Inflammatory macrophage (primary cell): ENCODE measurements around the gene LKAAEAR1.
A peak's percentile ranks its signal among the peaks of the same experiment; 100 is the strongest.
"Not testable (repeated sequence)": the region's sequence is repeated elsewhere in the genome, so short reads cannot be mapped to it uniquely, and the experiment has no call there.

ENCODE experiments used
- DNase-seq, 2 donors: peaks; one replicate each; pipeline ENCODE4 v3.0.0-alpha.2; 2020 to 2022
- total RNA-seq, 18 experiments: gene quantifications; one replicate each; lab custom pipeline; 2026; ENCODE audit warnings: mixed read lengths in 6 of 18, inconsistent platforms in 2 of 18; lab: John Stamatoyannopoulos, UW

The LKAAEAR1 gene
- 0 to 0.49 (median 0.06) reads per million in 18 experiments for total RNA-seq

DNA sequence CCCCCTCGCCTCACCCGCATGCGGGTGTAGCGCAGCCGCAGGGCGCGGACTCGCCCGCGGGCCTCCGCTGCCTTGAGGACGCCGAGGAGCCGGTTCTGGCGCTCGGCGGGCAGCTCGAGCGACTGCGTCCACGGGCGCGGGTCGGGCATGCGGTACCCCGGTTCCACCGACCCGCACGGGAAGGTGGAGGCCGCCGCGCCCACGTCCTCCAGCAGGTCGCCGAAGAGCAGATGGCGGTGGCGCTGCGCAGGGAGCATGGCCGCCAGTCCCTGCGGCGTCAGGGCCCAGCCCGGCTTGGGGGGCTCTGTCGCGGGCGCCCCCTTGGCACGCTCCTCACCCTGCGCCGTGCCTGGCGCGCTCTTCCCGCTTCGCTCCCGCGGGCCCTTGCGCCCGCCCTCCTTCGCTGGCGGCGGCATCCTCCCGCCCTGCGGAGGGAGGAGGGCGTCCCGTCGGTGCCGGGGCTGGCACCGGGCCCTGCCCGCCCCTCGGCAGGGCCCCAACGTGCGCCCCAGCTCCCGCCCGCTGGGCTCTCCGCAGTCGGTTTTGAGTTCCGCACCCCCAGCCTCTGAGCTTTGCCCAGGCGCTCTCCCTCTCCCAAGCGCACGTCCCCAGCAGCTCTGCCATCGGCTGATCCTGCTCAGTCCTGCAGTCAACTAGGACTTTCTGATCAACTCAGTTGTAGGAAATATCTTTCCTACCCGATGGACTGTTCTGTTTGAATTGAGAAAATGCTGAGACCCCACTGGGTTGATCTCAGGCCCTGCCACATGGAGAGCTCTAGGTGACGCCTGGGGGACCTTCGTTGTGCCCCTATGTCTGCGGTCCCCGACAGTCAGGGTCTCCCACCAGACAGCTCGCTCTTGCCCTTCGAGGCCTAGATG is at the start of gene LKAAEAR1:
TSS of gene LKAAEAR1 (minus strand) at position 595 of the 881 bp plus-strand sequence. CDS start at position 416, 179 bp downstream.
- no peak for DNase-seq

DNA sequence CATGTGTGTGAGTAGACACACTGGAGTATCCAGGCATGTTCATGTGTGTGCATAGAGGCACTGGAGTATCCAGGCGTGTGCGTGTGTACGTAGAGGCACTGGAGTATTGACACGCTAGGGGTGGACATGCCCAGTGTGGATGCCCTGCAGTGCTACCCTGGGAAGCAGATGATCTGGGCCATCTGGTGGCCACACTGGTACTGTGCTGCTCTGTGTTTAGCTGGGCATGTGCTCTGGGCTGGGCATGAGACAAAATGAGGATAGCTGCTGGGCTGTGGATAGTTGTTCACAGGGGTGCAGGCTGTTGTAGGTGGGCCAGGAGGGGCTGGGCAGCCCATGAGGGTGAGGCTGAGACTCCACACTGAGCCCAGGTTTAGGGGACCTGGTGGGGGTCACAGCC is 47.2 kb upstream of the LKAAEAR1 start:
- DNase-seq = peak in 1 of 2 donors; percentile 5

- no peak for DNase-seq
Observed at GRCh38 chr20:64130876-64131275, 46.7 kb upstream of the LKAAEAR1 start.

- no peak for DNase-seq
Observed at GRCh38 chr20:64130271-64130670, 46.1 kb upstream of the LKAAEAR1 start.

- DNase-seq = no peak
Observed at GRCh38 chr20:64129146-64129782, 45.1 kb upstream of the LKAAEAR1 start.

DNA sequence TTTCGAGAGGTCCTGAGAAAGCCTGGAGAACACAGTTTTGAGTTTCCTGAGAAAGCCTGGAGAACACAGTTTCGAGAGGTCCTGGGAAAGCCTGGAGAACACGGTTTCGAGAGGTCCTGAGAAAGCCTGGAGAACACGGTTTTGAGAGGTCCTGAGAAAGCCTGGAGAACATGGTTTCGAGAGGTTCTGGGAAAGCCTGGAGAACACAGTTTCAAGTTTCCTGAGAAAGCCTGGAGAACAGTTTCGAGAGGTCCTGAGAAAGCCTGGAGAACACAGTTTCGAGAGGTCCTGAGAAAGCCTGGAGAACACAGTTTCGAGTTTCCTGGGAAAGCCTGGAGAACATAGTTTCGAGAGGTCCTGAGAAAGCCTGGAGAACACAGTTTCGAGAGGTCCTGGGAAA is 39.3 kb upstream of the LKAAEAR1 start:
- DNase-seq = not testable (repeated sequence)

- not testable (repeated sequence) for DNase-seq
Observed at GRCh38 chr20:64122927-64123326, 38.7 kb upstream of the LKAAEAR1 start.

GRCh38 chr20:64121586-64121985 is 37.4 kb upstream of the LKAAEAR1 start:
- no peak for DNase-seq

- DNase-seq = no peak
Observed at GRCh38 chr20:64119681-64120341, 35.6 kb upstream of the LKAAEAR1 start.

- no peak for DNase-seq
Observed at GRCh38 chr20:64119301-64119680, 35.1 kb upstream of the LKAAEAR1 start.

DNA sequence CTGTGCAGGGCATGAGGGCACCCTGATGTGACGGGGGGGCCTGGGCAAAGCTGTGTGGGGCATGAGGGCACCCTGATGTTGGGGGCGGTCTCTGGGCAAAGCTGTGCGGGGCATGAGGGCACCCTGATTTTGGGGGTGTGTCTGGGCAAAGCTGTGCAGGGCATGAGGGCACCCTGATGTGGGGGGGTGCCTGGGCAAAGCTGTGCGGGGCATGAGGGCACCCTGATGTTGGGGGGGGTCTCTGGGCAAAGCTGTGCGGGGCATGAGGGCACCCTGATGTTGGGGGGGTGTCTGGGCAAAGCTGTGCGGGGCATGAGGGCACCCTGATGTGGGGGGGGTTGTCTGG is 33.2 kb upstream of the LKAAEAR1 start:
- not testable (repeated sequence) for DNase-seq

DNA sequence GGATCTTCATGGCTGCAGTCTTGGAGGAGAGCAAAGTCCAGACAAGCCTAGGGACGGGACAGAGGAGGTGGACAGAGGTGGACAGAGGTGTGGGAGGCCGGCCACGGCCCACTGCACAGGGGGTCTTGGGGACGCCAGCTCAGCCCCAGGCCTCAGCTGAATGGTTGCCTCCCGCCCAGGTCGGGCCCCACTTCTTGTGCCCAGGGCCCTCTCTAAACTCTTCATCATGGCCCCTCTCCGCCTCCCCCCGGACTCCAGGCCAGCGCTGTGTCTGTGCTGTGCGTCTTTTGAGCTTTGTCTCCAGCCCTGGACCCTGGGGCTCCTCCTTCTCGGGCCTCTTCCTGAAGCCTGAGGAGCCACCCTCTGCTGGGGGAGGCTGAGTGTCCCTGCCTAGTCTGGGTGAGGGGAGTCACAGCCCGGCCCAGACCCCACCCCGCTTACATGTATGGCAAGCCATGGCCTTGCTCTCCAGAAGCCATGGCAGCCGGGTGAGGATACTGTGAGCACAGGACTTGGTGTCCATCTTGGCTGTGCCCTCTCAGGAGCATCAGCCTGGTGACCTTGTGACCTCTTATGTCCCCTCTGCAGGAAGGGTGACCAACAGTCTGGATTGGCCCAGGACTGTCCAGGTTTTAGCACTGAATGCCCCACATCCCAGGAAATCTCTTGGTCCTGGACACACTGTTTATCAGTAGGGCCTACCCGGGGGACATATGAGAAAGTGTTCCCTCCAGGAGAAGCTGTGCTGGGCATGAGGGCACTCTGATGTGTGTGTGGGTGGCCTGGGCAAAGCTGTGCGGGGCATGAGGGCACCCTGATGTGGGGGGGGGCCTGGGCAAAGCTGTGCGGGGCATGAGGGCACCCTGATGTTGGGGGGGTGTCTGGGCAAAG is 32.6 kb upstream of the LKAAEAR1 start:
- DNase-seq = no peak

- DNase-seq = no peak
Observed at GRCh38 chr20:64116016-64116415, 31.8 kb upstream of the LKAAEAR1 start.

- DNase-seq = no peak
Observed at GRCh38 chr20:64115171-64115911, 31.1 kb upstream of the LKAAEAR1 start.

GRCh38 chr20:64114356-64114971 is 30.3 kb upstream of the LKAAEAR1 start:
- DNase-seq = no peak

- no peak for DNase-seq
Observed at GRCh38 chr20:64113796-64114355, 29.7 kb upstream of the LKAAEAR1 start.

DNA sequence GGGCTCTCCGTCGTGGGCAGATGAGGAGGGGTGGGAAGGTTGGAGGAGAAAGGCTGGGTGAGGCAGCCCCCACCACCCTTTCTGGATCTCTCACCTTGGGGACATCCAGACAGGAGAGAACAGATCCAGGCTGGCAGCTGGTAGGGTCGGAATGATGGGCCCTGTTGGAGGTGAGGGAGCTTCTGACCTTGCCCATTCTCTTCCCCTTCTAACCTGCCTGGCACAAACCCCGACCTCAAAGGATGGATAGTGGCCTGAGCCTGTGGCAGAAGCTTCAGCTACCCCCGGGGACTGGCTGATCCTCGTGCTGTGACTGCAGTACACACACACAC is 29.2 kb upstream of the LKAAEAR1 start:
- DNase-seq = no peak

- no peak for DNase-seq
Observed at GRCh38 chr20:64112691-64113443, 28.7 kb upstream of the LKAAEAR1 start.

- DNase-seq = peak; percentile 40 to 74
Observed at GRCh38 chr20:64111841-64112641, 27.8 kb upstream of the LKAAEAR1 start.
